Mammary epithelial cell (primary cell): ENCODE data around the gene SH3TC2.

Experiments
- EZH2 ChIP-seq: IDR thresholded peaks from 2 replicates; pipeline ENCODE4 v1.6.1; 2012; ENCODE audit warnings: low read length, inconsistent platforms, borderline replicate concordance
- TF ChIP-seq, protein P1 (sequence below), 2 donors: IDR thresholded peaks in 1 of 2; conservative IDR thresholded peaks in 1 of 2; 2 replicates each; pipeline ENCODE4 v1.5.1; 2011 to 2012; ENCODE audit warnings: inconsistent platforms in 2 of 2, low read length in 2 of 2, mild to moderate bottlenecking in 2 of 2, control low read depth in 1 of 2, low read depth in 1 of 2; ENCODE audit not compliant: insufficient read depth in 1 of 2; ENCODE audit errors: extremely low read depth in 1 of 2

GRCh38 chr5:149041242-149041641 lies 21.6 kb downstream of the SH3TC2 start:
- TF ChIP-seq EZH2: no peak
- TF ChIP-seq, protein P1, sequence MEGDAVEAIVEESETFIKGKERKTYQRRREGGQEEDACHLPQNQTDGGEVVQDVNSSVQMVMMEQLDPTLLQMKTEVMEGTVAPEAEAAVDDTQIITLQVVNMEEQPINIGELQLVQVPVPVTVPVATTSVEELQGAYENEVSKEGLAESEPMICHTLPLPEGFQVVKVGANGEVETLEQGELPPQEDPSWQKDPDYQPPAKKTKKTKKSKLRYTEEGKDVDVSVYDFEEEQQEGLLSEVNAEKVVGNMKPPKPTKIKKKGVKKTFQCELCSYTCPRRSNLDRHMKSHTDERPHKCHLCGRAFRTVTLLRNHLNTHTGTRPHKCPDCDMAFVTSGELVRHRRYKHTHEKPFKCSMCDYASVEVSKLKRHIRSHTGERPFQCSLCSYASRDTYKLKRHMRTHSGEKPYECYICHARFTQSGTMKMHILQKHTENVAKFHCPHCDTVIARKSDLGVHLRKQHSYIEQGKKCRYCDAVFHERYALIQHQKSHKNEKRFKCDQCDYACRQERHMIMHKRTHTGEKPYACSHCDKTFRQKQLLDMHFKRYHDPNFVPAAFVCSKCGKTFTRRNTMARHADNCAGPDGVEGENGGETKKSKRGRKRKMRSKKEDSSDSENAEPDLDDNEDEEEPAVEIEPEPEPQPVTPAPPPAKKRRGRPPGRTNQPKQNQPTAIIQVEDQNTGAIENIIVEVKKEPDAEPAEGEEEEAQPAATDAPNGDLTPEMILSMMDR (conservative IDR thresholded peaks at IDR 0.05 in 1 of 2, IDR thresholded peaks at IDR 0.05 in 1 of 2; ENCODE audit: extremely low read depth in 1 of 2, insufficient read depth in 1 of 2, low read depth in 1 of 2, low read length in 2 of 2): no peak
